Gastrocnemius medialis (tissue), 4 donors: ENCODE measurements around the gene PPP1R2C.

Source experiments
- CTCF ChIP-seq, 5 experiments: fragments of 450-650 bp in 3 of 5; fragments of 200-600 bp in 2 of 5; sonication (generic) in 2 of 5; IDR thresholded peaks in 4 of 5; conservative IDR thresholded peaks in 1 of 5; 1 replicate in 4 of 5; 2 replicates in 1 of 5; pipeline ENCODE4 v1.5.1; 2016 to 2019; ENCODE audit warnings: antibody characterized with exemption in 5 of 5, mild to moderate bottlenecking in 3 of 5, moderate library complexity in 3 of 5
- POLR2A ChIP-seq, 2 donors: fragments of 450-650 bp; IDR thresholded peaks; one replicate each; pipeline ENCODE4 v1.6.1; 2017; ENCODE audit warnings: antibody characterized with exemption in 2 of 2, mild to moderate bottlenecking in 2 of 2, moderate library complexity in 2 of 2

- TF ChIP-seq CTCF (IDR thresholded peaks at IDR 0.05 in 4 of 5, conservative IDR thresholded peaks at IDR 0.05 in 1 of 5) (no peak), POLR2A (IDR thresholded peaks at IDR 0.05) (no peak)
These were observed 44.0 kb upstream of the PPP1R2C start for GRCh38 chrX:42821803-42822443.
